Suprapubic skin (tissue), 4 donors: Measurements from ENCODE around the gene NR5A2. TPM values are rescaled to one million over a fixed set of nuclear protein-coding genes. Genes with fewer than 3 reads are reported as not detected.

Experiments
- DNase-seq, 2 donors: peaks; one replicate each; pipeline ENCODE4 v3.0.0-alpha.2; 2019; ENCODE audit warnings: low spot score in 2 of 2
- H3K27ac ChIP-seq: fragments of 200-600 bp; sonication (generic); one replicate; pipeline ENCODE4 v1.5.1; 2019
- H3K27me3 ChIP-seq: fragments of 200-600 bp; sonication (generic); one replicate; pipeline ENCODE4 v1.5.1; 2019
- H3K36me3 ChIP-seq: fragments of 200-600 bp; sonication (generic); one replicate; pipeline ENCODE4 v1.5.1; 2019
- H3K4me1 ChIP-seq: fragments of 200-600 bp; sonication (generic); one replicate; pipeline ENCODE4 v1.5.1; 2019
- H3K4me3 ChIP-seq: fragments of 200-600 bp; sonication (generic); one replicate; pipeline ENCODE4 v1.5.1; 2019; ENCODE audit warnings: mild to moderate bottlenecking
- H3K9me3 ChIP-seq: fragments of 200-600 bp; sonication (generic); one replicate; pipeline ENCODE4 v1.5.1; 2019
- CTCF ChIP-seq, 2 donors: fragments of 200-600 bp in 1 of 2; fragments of 450-650 bp in 1 of 2; sonication (generic) in 1 of 2; IDR thresholded peaks; one replicate each; pipeline ENCODE4 v1.5.1; 2016 to 2019; ENCODE audit warnings: antibody characterized with exemption in 2 of 2, mild to moderate bottlenecking in 1 of 2, moderate library complexity in 1 of 2
- EP300 ChIP-seq: sonication (generic); formaldehyde crosslinking; IDR thresholded peaks from one replicate; pipeline ENCODE4 v1.6.1; 2017; ENCODE audit warnings: antibody characterized with exemption
- POLR2A ChIP-seq, 2 donors: fragments of 450-650 bp; IDR thresholded peaks; one replicate each; pipeline ENCODE4 v1.6.1; 2017; ENCODE audit warnings: antibody characterized with exemption in 2 of 2, mild to moderate bottlenecking in 2 of 2, moderate library complexity in 2 of 2
- POLR2AphosphoS5 ChIP-seq, 3 donors: sonication (generic); formaldehyde crosslinking; IDR thresholded peaks; one replicate each; pipeline ENCODE4 v1.6.1; 2017; ENCODE audit warnings: antibody characterized with exemption in 3 of 3
- WGBS: methylation state at CpG from one replicate; pipeline ENCODE4 v1.1.5; 2018; 5-methylcytosine and 5-hydroxymethylcytosine counted together
- total RNA-seq, 4 donors: library from RNA; depleted of rRNA; stranded (reverse); fragments of >200 nt; gene quantifications; one replicate each; pipeline ENCODE4 v1.1.0, GENCODE V29; 2016

Gene NR5A2
- total RNA-seq, 4 donors from 2014 or later = 0.49 to 3.3 (median 0.96) TPM

GRCh38 chr1:200035956-200036618, 8.6 kb downstream of the NR5A2 start:
- Histone ChIP-seq H3K4me1 (peaks cover 49% of the 10 kb centered on the region), H3K4me3 (no peak overlapping the region), H3K9me3 (no peaks in the 10 kb centered on the region), H3K27ac (no peak overlapping the region), H3K27me3 (peaks cover 96% of the 10 kb centered on the region), H3K36me3 (no peaks in the 10 kb centered on the region)
- TF ChIP-seq EP300 (no peak), POLR2AphosphoS5 (IDR thresholded peaks at IDR 0.05) (no peak), CTCF (IDR thresholded peaks at IDR 0.05) (no peak), POLR2A (IDR thresholded peaks at IDR 0.05) (no peak)
- 15% methylated on average over 26 of the region's 27 CpGs for WGBS
- no peak for DNase-seq

- 42% methylated on average over 18 of the region's 18 CpGs for WGBS
- no peak for DNase-seq
- peaks cover 50% of the 10 kb centered on the region for H3K4me1 ChIP-seq
- no peaks in the 10 kb centered on the region for H3K9me3 ChIP-seq
- no peak overlapping the region for H3K27ac ChIP-seq
- no peak overlapping the region for H3K4me3 ChIP-seq
- TF ChIP-seq CTCF (IDR thresholded peaks at IDR 0.05) (no peak), EP300 (no peak), POLR2AphosphoS5 (IDR thresholded peaks at IDR 0.05) (no peak), POLR2A (IDR thresholded peaks at IDR 0.05) (no peak)
- H3K27me3 ChIP-seq = peaks cover 99% of the 10 kb centered on the region
- no peaks in the 10 kb centered on the region for H3K36me3 ChIP-seq
Measured at GRCh38 chr1:200036619-200037270, 9.2 kb downstream of the NR5A2 start.

GRCh38 chr1:200037501-200037900, 10.0 kb downstream of the NR5A2 start:
- peaks cover 56% of the 10 kb centered on the region for H3K4me1 ChIP-seq
- H3K27me3 ChIP-seq = peaks cover 99% of the 10 kb centered on the region
- WGBS = 45% methylated on average over 2 of the region's 2 CpGs
- H3K36me3 ChIP-seq = no peaks in the 10 kb centered on the region
- H3K27ac ChIP-seq = no peak overlapping the region
- TF ChIP-seq POLR2A (IDR thresholded peaks at IDR 0.05) = no peak
- TF ChIP-seq EP300 = no peak
- TF ChIP-seq POLR2AphosphoS5 (IDR thresholded peaks at IDR 0.05) = no peak
- TF ChIP-seq CTCF (IDR thresholded peaks at IDR 0.05) = no peak
- H3K4me3 ChIP-seq = no peak overlapping the region
- H3K9me3 ChIP-seq = no peaks in the 10 kb centered on the region
- DNase-seq = no peak

- Histone ChIP-seq H3K36me3 (no peaks in the 10 kb centered on the region), H3K4me1 (peaks cover 60% of the 10 kb centered on the region), H3K27ac (no peak overlapping the region), H3K27me3 (peaks cover 99% of the 10 kb centered on the region), H3K9me3 (no peaks in the 10 kb centered on the region), H3K4me3 (no peak overlapping the region)
- no peak for TF ChIP-seq POLR2A (IDR thresholded peaks at IDR 0.05)
- TF ChIP-seq EP300 = no peak
- no peak for TF ChIP-seq CTCF (IDR thresholded peaks at IDR 0.05)
- TF ChIP-seq POLR2AphosphoS5 (IDR thresholded peaks at IDR 0.05) = no peak
- WGBS = 52% methylated on average over 8 of the region's 8 CpGs
- DNase-seq = no peak
Measured at GRCh38 chr1:200037904-200038303, 10.4 kb downstream of the NR5A2 start.

GRCh38 chr1:200038325-200038980, 10.9 kb downstream of the NR5A2 start:
- DNase-seq = no peak
- Histone ChIP-seq H3K4me1 (peaks cover 64% of the 10 kb centered on the region), H3K4me3 (peak overlapping the region; percentile 52), H3K27ac (no peak overlapping the region), H3K9me3 (no peaks in the 10 kb centered on the region), H3K36me3 (no peaks in the 10 kb centered on the region), H3K27me3 (peaks cover 99% of the 10 kb centered on the region)
- 13% methylated on average over 32 of the region's 32 CpGs for WGBS
- no peak for TF ChIP-seq POLR2AphosphoS5 (IDR thresholded peaks at IDR 0.05)
